Muscle of leg (tissue), 11 donors: ENCODE measurements around the gene ZCCHC4. TPM values are rescaled to one million over a fixed set of nuclear protein-coding genes. Genes with fewer than 3 reads are reported as not detected.
A peak's percentile ranks its signal among the peaks of the same experiment; 100 is the strongest.
"Not testable (repeated sequence)": the region's sequence is repeated elsewhere in the genome, so short reads cannot be mapped to it uniquely, and the experiment has no call there.

Source experiments
- DNase-seq: peaks from one replicate; pipeline ENCODE4 v3.0.0; 2013
- H3K27ac ChIP-seq: one replicate; pipeline ENCODE4 v1.5.1; 2013; ENCODE audit warnings: mild to moderate bottlenecking, low read length, control low read depth
- H3K27me3 ChIP-seq: one replicate; pipeline ENCODE4 v1.6.1; 2013; ENCODE audit warnings: low read length; ENCODE audit not compliant: control insufficient read depth, insufficient read depth
- H3K36me3 ChIP-seq: one replicate; pipeline ENCODE4 v1.6.1; 2013; ENCODE audit warnings: low read length; ENCODE audit not compliant: control insufficient read depth, insufficient read depth
- H3K4me1 ChIP-seq: one replicate; pipeline ENCODE4 v1.6.1; 2013; ENCODE audit warnings: low read length; ENCODE audit not compliant: control insufficient read depth, insufficient read depth
- H3K4me3 ChIP-seq: one replicate; pipeline ENCODE4 v1.5.1; 2013; ENCODE audit warnings: low read length, control low read depth
- H3K9me3 ChIP-seq: replicated peaks from 2 replicates; pipeline ENCODE4 v1.6.1; 2013; ENCODE audit warnings: low read depth, low read length; ENCODE audit not compliant: control insufficient read depth
- WGBS: methylation state at CpG from one replicate; pipeline ENCODE4 v1.1.5; 2013; ENCODE audit warnings: missing lambda C conversion rate; ENCODE audit not compliant: insufficient coverage; 5-methylcytosine and 5-hydroxymethylcytosine counted together
- polyA plus RNA-seq, 8 donors: library from polyadenylated mRNA; unstranded; fragments of 120-200 nt; gene quantifications; one replicate each; pipeline versions ENCODE4 v1.2.1 to v1.2.3, GENCODE V29; 2013; ENCODE audit warnings: inconsistent platforms in 1 of 8, low replicate concordance in 1 of 8; ENCODE audit not compliant: insufficient read length in 8 of 8, insufficient read depth in 1 of 8
- total RNA-seq: library from RNA; stranded (reverse); fragments of 120-200 nt; gene quantifications from one replicate; pipeline ENCODE4 v1.2.4, GENCODE V29; 2013

The ZCCHC4 gene
- total and polyA plus RNA-seq, 9 donors, result 7.9 to 18.6 (median 9.9) TPM

DNA sequence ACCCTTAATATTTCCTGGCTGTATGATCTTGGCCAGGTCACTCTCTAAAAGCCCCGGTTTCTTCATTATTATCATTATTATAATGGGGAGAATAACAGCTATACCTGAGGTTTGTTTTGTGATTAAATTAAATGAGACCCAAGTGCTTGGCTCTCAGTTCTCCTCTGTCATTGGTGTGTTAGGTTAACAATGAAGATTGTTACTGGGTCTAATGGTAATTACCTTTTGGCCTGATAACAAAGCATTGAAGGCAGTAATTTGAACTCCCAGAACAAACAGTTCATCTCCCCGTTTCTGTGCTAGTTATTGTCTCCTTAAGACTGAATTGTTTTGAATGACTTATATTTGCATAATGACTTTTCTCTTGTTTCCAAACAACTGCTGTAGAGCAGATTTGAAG, 57.7 kb downstream of the ZCCHC4 start:
- H3K4me1 ChIP-seq, result no peaks in the 10 kb centered on the region
- no peaks in the 10 kb centered on the region for H3K27me3 ChIP-seq
- H3K36me3 ChIP-seq, result peaks cover 13% of the 10 kb centered on the region
- no peaks in the 10 kb centered on the region for H3K9me3 ChIP-seq
- no peak overlapping the region for H3K4me3 ChIP-seq
- no CpG with 5 or more reads among the region's 2 CpGs for WGBS
- DNase-seq, result no peak
- no peak overlapping the region for H3K27ac ChIP-seq

DNA sequence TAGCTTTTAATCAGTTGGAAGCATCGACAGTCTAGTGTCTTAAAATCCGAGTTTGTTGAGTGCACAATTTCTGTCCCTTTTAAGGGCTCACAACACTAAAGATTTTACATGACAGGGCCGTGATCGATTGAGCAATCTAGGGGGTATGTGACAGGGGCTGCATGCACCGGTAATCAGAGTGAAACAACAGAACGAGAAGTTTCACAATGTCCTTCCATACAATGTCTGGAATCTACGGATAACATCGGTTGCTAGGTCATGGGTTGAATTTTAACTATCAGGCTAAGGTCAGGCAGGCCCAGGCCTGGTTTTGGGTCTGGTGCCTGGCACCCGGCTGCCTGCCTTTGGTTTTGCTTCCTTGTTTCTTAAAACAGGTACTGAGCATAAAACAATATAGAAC, 60.0 kb downstream of the ZCCHC4 start:
- H3K4me3 ChIP-seq, H3K9me3 ChIP-seq, DNase-seq, H3K27ac ChIP-seq, H3K4me1 ChIP-seq, H3K27me3 ChIP-seq: not testable (repeated sequence)
- H3K36me3 ChIP-seq, result peaks cover 12% of the 10 kb centered on the region
- WGBS, result 90% methylated on average over 2 of the region's 9 CpGs

DNA sequence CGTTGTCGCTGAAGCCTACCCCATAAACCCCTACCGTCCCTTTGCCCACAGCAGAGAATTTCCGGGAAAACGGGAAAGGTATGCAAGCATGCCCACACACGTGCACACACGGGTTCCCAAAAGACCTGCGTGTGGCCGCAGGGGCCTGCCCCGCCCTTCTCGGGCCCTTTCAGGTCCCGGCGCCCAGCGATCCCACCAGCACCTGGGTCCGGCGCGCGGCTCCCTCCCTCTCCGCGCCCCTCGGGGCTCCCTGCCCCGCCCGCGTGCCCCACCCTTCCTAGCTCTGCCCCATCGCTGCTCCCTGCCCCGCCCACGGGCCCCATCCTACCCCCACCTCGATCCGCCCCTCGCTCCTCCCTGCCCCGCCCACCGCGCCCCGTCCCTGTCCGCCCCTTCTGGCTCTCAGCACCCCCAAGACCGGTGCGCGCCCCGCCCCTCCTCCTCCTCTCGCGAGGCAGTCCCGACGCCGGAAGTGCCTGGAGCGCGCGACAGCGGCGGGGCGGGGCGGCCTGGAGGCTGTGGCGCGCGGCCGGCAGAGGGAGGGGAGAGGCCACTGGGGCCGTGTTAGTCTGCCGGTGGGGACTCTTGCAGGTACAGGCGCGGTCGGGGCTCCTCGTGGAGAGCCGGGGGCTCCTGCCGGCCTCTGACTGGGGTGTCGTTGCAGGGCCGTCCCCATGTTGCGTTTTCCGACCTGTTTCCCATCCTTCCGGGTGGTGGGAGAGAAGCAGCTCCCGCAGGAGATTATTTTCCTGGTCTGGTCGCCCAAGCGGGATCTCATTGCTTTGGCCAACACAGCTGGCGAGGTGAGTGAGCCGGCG, 64.4 kb downstream of the ZCCHC4 start, which contains the start of gene ANAPC4:
Gene ANAPC4 (plus strand): TSS at position 510 of the 818 bp plus-strand sequence. CDS start 165 bp downstream, at position 675.
- Histone ChIP-seq H3K9me3 (no peaks in the 10 kb centered on the region), H3K36me3 (peaks cover 9% of the 10 kb centered on the region), H3K4me1 (peaks cover 8% of the 10 kb centered on the region), H3K4me3 (peak within 1 kb of the TSS; percentile 92), H3K27ac (no peak within 1 kb of the TSS), H3K27me3 (no peaks in the 10 kb centered on the region)
- DNase-seq, result peak; percentile 95
- WGBS, result under 1% methylated on average over 54 of the region's 74 CpGs

DNA sequence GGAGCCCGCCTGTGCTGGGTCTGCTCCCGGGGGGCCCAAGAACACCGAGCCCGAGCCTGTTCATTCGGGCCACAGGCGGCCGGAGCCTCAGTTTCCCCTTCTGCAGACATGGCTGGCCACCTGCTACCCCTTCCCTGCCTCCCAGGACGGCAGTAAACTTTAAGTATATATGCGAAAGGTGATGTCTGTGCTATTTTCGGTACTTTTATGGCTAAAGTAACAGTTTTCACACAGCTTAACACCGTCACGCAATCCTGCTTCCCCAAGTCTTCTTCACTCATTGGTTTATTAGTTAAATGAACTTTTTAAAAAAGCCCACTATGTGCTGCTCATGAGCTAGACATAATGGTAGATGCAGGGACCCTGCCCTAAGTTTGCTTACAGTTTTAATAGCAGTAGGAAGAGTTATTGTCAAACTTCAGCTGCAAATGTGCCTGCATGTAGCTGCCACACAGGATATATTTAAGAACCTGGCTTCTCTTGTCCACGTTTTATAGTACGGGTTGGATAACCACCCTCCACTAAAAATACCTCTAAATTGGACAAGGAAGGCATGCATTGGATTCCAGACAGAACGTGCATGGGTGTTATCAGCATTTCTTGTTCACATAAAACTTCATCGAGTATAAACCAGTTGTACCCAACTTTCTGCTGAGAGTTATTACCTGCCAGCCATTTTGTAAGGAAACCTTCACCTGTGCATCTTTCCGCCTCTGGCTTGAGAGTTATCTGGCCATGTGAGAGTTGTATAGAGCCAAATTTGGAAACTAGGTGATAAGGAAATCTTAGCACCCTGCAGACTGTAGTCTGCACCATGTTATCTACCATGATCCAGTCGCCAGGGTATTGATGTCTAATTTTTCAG, 65.2 kb downstream of the ZCCHC4 start:
- H3K27me3 ChIP-seq, result no peaks in the 10 kb centered on the region
- 28% methylated on average over 9 of the region's 18 CpGs for WGBS
- no peaks in the 10 kb centered on the region for H3K9me3 ChIP-seq
- H3K4me3 ChIP-seq, result peak overlapping the region; percentile 92
- peaks cover 8% of the 10 kb centered on the region for H3K4me1 ChIP-seq
- peaks cover 9% of the 10 kb centered on the region for H3K36me3 ChIP-seq
- no peak overlapping the region for H3K27ac ChIP-seq
- DNase-seq, result peak; percentile 13

DNA sequence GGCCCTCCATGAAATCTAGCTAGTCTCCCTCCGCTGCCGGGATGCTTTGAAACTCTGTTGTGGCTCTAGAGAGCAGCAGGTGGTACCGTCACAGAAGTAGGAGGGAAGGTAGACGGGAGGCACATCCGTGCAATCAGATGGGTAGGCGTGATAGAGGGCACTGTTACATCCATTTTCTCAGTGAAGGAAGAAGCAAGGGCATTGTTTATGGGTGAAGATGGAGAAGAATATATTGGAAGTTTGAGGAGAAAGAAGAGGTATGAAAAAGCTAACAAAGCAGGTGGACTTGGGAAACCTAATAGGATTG, 65.8 kb downstream of the ZCCHC4 start:
- Histone ChIP-seq H3K4me1 (peaks cover 8% of the 10 kb centered on the region), H3K9me3 (no peaks in the 10 kb centered on the region), H3K27me3 (no peaks in the 10 kb centered on the region), H3K27ac (no peak overlapping the region), H3K4me3 (no peak overlapping the region), H3K36me3 (peaks cover 9% of the 10 kb centered on the region)
- WGBS, result 75% methylated on average over 6 of the region's 6 CpGs
- no peak for DNase-seq

DNA sequence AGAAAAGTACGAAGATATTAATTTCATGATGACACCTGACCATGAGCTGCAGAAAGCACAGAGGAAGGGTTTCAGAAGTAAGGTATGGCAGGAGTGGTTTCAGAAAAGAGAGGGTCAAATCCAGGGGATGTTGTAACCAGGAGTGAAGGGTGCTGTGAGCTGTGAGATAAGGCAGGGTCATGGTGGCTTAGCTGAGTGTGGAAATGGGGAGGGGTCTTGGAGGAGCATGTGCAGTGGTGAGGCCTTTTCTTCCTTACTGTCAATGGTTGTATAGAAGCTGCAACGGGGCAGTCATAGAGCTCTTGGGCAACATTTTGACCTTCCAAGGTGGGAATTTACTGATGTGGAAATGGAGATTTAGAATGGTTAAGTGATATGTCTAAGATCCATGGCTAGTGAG, 67.0 kb downstream of the ZCCHC4 start:
- Histone ChIP-seq H3K27ac (no peak overlapping the region), H3K4me3 (no peak overlapping the region), H3K27me3 (no peaks in the 10 kb centered on the region), H3K9me3 (no peaks in the 10 kb centered on the region), H3K36me3 (peaks cover 19% of the 10 kb centered on the region), H3K4me1 (peaks cover 8% of the 10 kb centered on the region)
- 40% methylated on average over 1 of the region's 2 CpGs for WGBS
- DNase-seq, result no peak

DNA sequence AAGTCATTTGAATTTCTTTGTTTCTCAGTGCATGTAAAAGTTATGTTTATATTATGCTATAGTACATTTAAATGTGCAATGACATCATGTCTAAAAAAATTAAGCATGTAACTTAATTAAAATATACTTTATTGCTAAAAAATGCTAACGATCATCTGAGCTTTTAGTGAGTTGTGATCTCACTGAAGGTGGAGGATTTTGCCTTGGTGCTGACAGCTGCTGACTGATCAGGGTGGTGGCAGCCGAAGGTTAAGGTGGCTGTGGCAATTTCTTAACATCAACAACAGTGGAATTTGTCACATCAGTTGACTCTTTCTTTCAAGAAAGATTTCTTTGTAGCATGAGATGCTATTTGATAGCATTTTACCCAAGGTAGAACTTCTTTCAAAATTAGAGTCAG, 71.1 kb downstream of the ZCCHC4 start:
- Histone ChIP-seq H3K9me3 (no peaks in the 10 kb centered on the region), H3K36me3 (peaks cover 32% of the 10 kb centered on the region), H3K4me1 (no peaks in the 10 kb centered on the region), H3K27me3 (no peaks in the 10 kb centered on the region), H3K4me3 (no peak overlapping the region), H3K27ac (no peak overlapping the region)
- WGBS, result no CpG with 5 or more reads among the region's 2 CpGs
- DNase-seq, result no peak

DNA sequence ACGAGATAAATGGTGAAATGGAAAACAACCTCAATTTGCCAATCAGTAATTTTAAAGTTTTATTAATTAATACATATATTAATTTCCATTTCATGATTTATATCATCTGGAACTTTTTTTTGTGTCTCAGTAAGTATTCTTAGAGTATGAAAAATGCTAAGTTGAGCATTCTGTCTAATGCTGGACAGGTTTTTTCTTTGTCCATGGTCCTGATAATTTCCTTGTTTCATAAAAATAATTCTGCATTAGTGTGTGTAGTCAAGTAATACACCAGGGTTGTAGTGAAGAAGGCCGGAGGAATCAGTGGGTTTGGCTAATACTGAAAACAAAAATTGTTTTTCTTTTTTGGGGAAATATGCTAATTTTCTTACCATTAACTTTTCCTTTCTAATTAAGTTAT, 74.4 kb downstream of the ZCCHC4 start:
- Histone ChIP-seq H3K4me1 (no peaks in the 10 kb centered on the region), H3K9me3 (no peaks in the 10 kb centered on the region), H3K36me3 (peaks cover 29% of the 10 kb centered on the region), H3K27me3 (no peaks in the 10 kb centered on the region), H3K4me3 (no peak overlapping the region), H3K27ac (no peak overlapping the region)
- WGBS, result no CpG with 5 or more reads among the region's 2 CpGs
- DNase-seq, result no peak

DNA sequence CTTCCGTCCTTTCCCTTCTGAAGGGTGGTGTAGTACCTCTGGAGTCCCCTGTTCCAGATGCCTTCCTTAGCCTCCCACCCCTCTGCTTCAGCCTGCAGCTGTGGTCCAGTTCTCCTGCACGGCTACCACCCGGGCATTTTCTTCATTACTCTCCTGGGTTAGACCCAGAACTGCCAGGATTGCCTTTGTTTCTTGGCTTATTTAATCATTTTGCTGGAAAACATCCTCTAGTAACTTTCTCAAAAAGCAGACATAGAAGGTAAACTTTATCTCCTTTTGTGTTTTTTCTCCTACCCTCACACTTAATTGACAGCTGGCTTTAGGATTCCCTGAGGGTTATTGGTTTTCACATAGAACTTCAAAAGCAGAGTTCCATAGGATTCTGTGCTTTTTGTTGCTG, 84.7 kb downstream of the ZCCHC4 start:
- no peak for DNase-seq
- WGBS, result 95% methylated on average over 3 of the region's 3 CpGs
- H3K36me3 ChIP-seq, result peaks cover 61% of the 10 kb centered on the region
- no peaks in the 10 kb centered on the region for H3K27me3 ChIP-seq
- H3K4me1 ChIP-seq, result no peaks in the 10 kb centered on the region
- no peak overlapping the region for H3K27ac ChIP-seq
- peaks cover 15% of the 10 kb centered on the region for H3K9me3 ChIP-seq
- no peak overlapping the region for H3K4me3 ChIP-seq

DNA sequence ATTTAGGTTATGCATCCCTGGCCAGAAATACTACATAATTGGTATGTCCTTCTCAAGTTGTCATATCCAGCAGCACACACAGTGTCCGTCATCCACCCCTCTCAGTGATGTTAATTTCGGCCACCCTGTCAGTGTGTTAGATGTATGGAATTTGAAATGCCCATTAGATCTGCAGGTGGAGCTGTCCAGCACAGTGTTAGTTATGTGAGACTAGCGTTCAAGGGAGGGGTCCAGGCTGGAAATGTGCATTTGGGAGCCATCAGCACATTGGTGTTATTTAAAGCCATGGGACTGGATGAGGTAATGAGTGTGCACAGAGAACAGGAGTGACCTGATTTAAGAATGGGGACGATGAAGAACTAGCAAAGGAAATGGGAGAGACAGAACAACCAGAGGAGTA, 86.9 kb downstream of the ZCCHC4 start:
- Histone ChIP-seq H3K36me3 (peaks cover 46% of the 10 kb centered on the region), H3K27ac (no peak overlapping the region), H3K4me1 (no peaks in the 10 kb centered on the region), H3K9me3 (peaks cover 15% of the 10 kb centered on the region), H3K4me3 (no peak overlapping the region), H3K27me3 (no peaks in the 10 kb centered on the region)
- 74% methylated on average over 2 of the region's 4 CpGs for WGBS
- peak; percentile 6 for DNase-seq
